ENCODE data around the gene TBX5. TPM values are rescaled to one million over a fixed set of nuclear protein-coding genes. Genes with fewer than 3 reads are reported as not detected.

Gene TBX5
- total RNA-seq (not detected in 2 replicates), polyA plus RNA-seq (not detected in 2 replicates), polyA minus RNA-seq (0.07 TPM in 1 of 2 replicates, not detected in the other)
- total RNA-seq (2013) = 0.02 TPM

DNA sequence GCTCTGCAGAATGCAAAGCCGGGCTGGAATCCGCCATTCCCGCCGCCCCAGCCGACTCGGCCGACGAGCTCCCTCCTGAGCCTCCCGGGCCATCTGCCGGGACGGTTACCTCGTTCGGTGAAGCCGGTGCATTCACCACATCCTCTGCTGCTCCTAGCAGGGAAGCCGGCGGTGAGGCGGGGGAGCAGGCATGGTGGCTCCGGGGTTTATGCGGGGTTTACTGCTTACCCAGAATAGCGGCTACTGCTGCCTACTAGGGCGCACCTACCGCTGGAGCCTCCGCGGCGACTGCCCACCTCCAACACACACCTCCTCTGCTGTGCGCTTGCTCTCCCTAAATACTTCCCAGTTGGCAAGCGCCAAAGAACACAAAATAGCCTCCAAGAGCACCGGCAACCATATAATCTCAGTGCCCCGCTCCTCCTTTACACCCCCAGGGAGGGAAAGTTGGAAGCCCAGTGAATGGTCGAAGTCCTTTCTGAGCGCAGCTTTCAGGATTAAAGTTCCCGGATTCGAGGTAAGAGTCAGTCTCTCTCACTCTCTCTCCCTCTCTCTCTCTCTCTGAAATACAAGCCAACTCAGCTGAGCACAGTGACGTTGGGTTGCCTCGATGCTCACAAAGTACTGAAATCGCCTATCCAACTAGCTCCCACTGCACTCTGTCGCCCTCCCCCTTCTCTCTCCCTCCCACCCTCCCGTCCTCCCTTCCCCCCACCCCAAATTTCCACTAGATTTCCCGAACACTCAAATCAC, at the start of gene TBX5:
Gene TBX5 (minus strand): TSS at position 626 of the 753 bp plus-strand sequence. CDS start 2,246 bp downstream, outside the sequence.
- 6% methylated on average over 37 of the region's 39 CpGs for WGBS (ENCODE audit: insufficient coverage)
- Histone ChIP-seq H3K9ac (ENCODE audit: low read length) (no peak within 1 kb of the TSS), H3K27ac (ENCODE audit: low read length in 2 of 2) (no peak within 1 kb of the TSS), H4K20me1 (ENCODE audit: control insufficient read depth, insufficient read depth, low read length, poor library complexity, severe bottlenecking) (no peaks in the 10 kb centered on the region), H3K4me2 (replicated peaks; ENCODE audit: low read depth, low read length, poor library complexity, severe bottlenecking) (no peak within 1 kb of the TSS), H3K4me3 (ENCODE audit: control extremely low read depth in 1 of 5, extremely low read depth in 1 of 5, insufficient read depth in 1 of 5, low read depth in 2 of 5, low read length in 4 of 5) (no peak within 1 kb of the TSS), H3K4me1 (ENCODE audit: control insufficient read depth in 2 of 2, insufficient read depth in 2 of 2, low read length in 2 of 2) (peaks cover 0 to 8% of the 10 kb centered on the region in 2 donors), H3K36me3 (replicated peaks in 1 of 2; ENCODE audit: control extremely low read depth in 1 of 2, control insufficient read depth in 1 of 2, extremely low read depth in 1 of 2, insufficient read depth in 2 of 2, low read length in 1 of 2) (no peaks in the 10 kb centered on the region), H2AFZ (ENCODE audit: insufficient read depth, low read depth, low read length, poor library complexity, severe bottlenecking) (no peak within 1 kb of the TSS), H3K9me3 (ENCODE audit: control extremely low read depth in 1 of 3, control insufficient read depth in 2 of 3, insufficient read depth in 1 of 3, low read length in 2 of 3) (peaks cover 0 to 32% (median 0%) of the 10 kb centered on the region in 3 donors), H3K27me3 (replicated peaks in 1 of 4; ENCODE audit: control extremely low read depth in 1 of 4, control insufficient read depth in 3 of 4, insufficient read depth in 4 of 4, low read length in 3 of 4) (peaks cover 0 to 76% (median 46%) of the 10 kb centered on the region in 4 experiments), H3K79me2 (ENCODE audit: control insufficient read depth, insufficient read depth, low read length) (no peaks in the 10 kb centered on the region)
- intact Hi-C loops (cut with micrococcal nuclease) = no loop called here
- ATAC-seq (ENCODE audit: low read depth) (no peak), DNase-seq (no peak)
- TF ChIP-seq, protein P1, sequence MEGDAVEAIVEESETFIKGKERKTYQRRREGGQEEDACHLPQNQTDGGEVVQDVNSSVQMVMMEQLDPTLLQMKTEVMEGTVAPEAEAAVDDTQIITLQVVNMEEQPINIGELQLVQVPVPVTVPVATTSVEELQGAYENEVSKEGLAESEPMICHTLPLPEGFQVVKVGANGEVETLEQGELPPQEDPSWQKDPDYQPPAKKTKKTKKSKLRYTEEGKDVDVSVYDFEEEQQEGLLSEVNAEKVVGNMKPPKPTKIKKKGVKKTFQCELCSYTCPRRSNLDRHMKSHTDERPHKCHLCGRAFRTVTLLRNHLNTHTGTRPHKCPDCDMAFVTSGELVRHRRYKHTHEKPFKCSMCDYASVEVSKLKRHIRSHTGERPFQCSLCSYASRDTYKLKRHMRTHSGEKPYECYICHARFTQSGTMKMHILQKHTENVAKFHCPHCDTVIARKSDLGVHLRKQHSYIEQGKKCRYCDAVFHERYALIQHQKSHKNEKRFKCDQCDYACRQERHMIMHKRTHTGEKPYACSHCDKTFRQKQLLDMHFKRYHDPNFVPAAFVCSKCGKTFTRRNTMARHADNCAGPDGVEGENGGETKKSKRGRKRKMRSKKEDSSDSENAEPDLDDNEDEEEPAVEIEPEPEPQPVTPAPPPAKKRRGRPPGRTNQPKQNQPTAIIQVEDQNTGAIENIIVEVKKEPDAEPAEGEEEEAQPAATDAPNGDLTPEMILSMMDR (IDR thresholded peaks at IDR 0.05) = no peak
- TF ChIP-seq EZH2 (IDR thresholded peaks at IDR 0.05; ENCODE audit: borderline replicate concordance, insufficient read depth, low read depth, low read length, poor library complexity, severe bottlenecking) = no peak
- CTCF ChIA-PET = no interaction called here
- Mint-ChIP-seq H3K27ac (no peak within 1 kb of the TSS), H3K27me3 (peaks cover 80% of the 10 kb centered on the region), H3K9me3 (ENCODE audit: insufficient read depth) (no peaks in the 10 kb centered on the region), H3K4me3 (no peak within 1 kb of the TSS), H3K4me1 (peaks cover 7% of the 10 kb centered on the region)
- POLR2A ChIA-PET = no interaction called here

GRCh38 chr12:114451657-114452056, 45.7 kb upstream of the TBX5 start:
- peaks cover 51% of the 10 kb centered on the region for H3K27me3 Mint-ChIP-seq

More at GRCh38 chr12:114451657-114452056, 45.7 kb upstream of the TBX5 start:
- Histone ChIP-seq H3K9me3 (ENCODE audit: control extremely low read depth in 1 of 3, control insufficient read depth in 2 of 3, insufficient read depth in 1 of 3, low read length in 2 of 3) (peaks cover 0 to 7% (median 0%) of the 10 kb centered on the region in 3 donors), H3K27me3 (replicated peaks in 1 of 4; ENCODE audit: control extremely low read depth in 1 of 4, control insufficient read depth in 3 of 4, insufficient read depth in 4 of 4, low read length in 3 of 4) (peaks cover 0 to 32% (median 16%) of the 10 kb centered on the region in 4 experiments), H3K4me2 (replicated peaks; ENCODE audit: low read depth, low read length, poor library complexity, severe bottlenecking) (no peak overlapping the region), H3K79me2 (ENCODE audit: control insufficient read depth, insufficient read depth, low read length) (no peaks in the 10 kb centered on the region), H2AFZ (ENCODE audit: insufficient read depth, low read depth, low read length, poor library complexity, severe bottlenecking) (no peak overlapping the region), H4K20me1 (ENCODE audit: control insufficient read depth, insufficient read depth, low read length, poor library complexity, severe bottlenecking) (no peaks in the 10 kb centered on the region), H3K27ac (ENCODE audit: low read length in 2 of 2) (no peak overlapping the region), H3K9ac (ENCODE audit: low read length) (no peak overlapping the region), H3K4me3 (ENCODE audit: control extremely low read depth in 1 of 5, extremely low read depth in 1 of 5, insufficient read depth in 1 of 5, low read depth in 2 of 5, low read length in 4 of 5) (no peak overlapping the region), H3K4me1 (ENCODE audit: control insufficient read depth in 2 of 2, insufficient read depth in 2 of 2, low read length in 2 of 2) (no peaks in the 10 kb centered on the region), H3K36me3 (replicated peaks in 1 of 2; ENCODE audit: control extremely low read depth in 1 of 2, control insufficient read depth in 1 of 2, extremely low read depth in 1 of 2, insufficient read depth in 2 of 2, low read length in 1 of 2) (no peaks in the 10 kb centered on the region)
- ChIA-PET POLR2A (no interaction called here), CTCF (no interaction called here)
- intact Hi-C loops (cut with micrococcal nuclease) = no loop called here
- DNase-seq = no peak
- WGBS (ENCODE audit: insufficient coverage) = 78% methylated on average over 1 of the region's 2 CpGs
- TF ChIP-seq, protein P1 (IDR thresholded peaks at IDR 0.05) = no peak
- TF ChIP-seq EZH2 (IDR thresholded peaks at IDR 0.05; ENCODE audit: borderline replicate concordance, insufficient read depth, low read depth, low read length, poor library complexity, severe bottlenecking) = no peak
- Mint-ChIP-seq H3K4me1 (no peaks in the 10 kb centered on the region), H3K4me3 (no peak overlapping the region), H3K9me3 (ENCODE audit: insufficient read depth) (no peaks in the 10 kb centered on the region), H3K27ac (no peak overlapping the region)
- ATAC-seq (ENCODE audit: low read depth) = no peak

All from B cell (primary cell).